Subcutaneous abdominal adipose tissue (tissue), 5 donors: ENCODE measurements around the gene NDUFA3.

Source experiments
- H3K27ac ChIP-seq: one replicate; pipeline ENCODE4 v1.7.0; 2013; ENCODE audit warnings: low read depth, mild to moderate bottlenecking, inconsistent platforms, low read length, moderate library complexity
- H3K27me3 ChIP-seq, 5 donors: one replicate each; pipeline ENCODE4 v1.7.0; 2013; ENCODE audit warnings: low read length in 5 of 5, inconsistent platforms in 1 of 5; ENCODE audit not compliant: control insufficient read depth in 5 of 5, insufficient read depth in 4 of 5
- H3K36me3 ChIP-seq, 5 donors: one replicate each; pipeline ENCODE4 v1.7.0; 2013; ENCODE audit warnings: low read length in 5 of 5; ENCODE audit not compliant: control insufficient read depth in 5 of 5, insufficient read depth in 5 of 5
- H3K4me1 ChIP-seq, 5 donors: one replicate each; pipeline ENCODE4 v1.7.0; 2013; ENCODE audit warnings: low read length in 5 of 5, mild to moderate bottlenecking in 3 of 5, moderate library complexity in 1 of 5; ENCODE audit not compliant: control insufficient read depth in 5 of 5, insufficient read depth in 5 of 5
- H3K4me3 ChIP-seq, 5 donors: one replicate each; pipeline ENCODE4 v1.7.0; 2013; ENCODE audit warnings: low read length in 5 of 5, low read depth in 1 of 5
- H3K9ac ChIP-seq, 5 donors: one replicate each; pipeline ENCODE4 v1.7.0; 2013; ENCODE audit warnings: low read length in 5 of 5, mild to moderate bottlenecking in 4 of 5, moderate library complexity in 3 of 5
- H3K9me3 ChIP-seq, 5 donors: one replicate each; pipeline ENCODE4 v1.7.0; 2013; ENCODE audit warnings: low read length in 5 of 5; ENCODE audit not compliant: control insufficient read depth in 5 of 5
- donor health status: healthy.
- donor health status: healthy.
- donor health status: healthy.
- donor health status: healthy.
- donor health status: healthy.

NDUFA3 gene

DNA sequence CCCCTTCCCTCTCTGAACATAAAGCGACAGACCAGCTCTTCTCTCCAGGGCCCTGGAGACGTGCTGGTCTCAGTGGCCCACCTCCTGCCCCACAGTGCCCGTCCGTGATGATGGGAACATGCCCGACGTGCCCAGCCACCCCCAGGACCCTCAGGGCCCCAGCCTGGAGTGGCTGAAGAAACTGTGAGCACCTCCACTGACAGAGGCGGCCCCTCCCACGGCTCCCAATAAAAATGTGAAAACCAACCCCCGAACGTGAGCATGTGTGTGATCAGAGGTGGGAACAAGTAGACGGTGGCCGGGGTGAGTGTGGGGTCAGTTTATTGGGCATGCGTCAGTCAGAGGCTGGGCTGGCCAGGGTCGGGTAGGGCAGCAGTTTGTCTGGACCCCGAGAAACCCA lies 4.1 kb downstream of the NDUFA3 start:
- Histone ChIP-seq H3K9ac (no peak overlapping the region), H3K4me1 (peaks cover 2 to 16% (median 13%) of the 10 kb centered on the region in 5 donors), H3K36me3 (peaks cover 0 to 58% (median 53%) of the 10 kb centered on the region in 5 donors), H3K27ac (no peak overlapping the region), H3K27me3 (no peaks in the 10 kb centered on the region), H3K9me3 (no peaks in the 10 kb centered on the region), H3K4me3 (no peak overlapping the region)

DNA sequence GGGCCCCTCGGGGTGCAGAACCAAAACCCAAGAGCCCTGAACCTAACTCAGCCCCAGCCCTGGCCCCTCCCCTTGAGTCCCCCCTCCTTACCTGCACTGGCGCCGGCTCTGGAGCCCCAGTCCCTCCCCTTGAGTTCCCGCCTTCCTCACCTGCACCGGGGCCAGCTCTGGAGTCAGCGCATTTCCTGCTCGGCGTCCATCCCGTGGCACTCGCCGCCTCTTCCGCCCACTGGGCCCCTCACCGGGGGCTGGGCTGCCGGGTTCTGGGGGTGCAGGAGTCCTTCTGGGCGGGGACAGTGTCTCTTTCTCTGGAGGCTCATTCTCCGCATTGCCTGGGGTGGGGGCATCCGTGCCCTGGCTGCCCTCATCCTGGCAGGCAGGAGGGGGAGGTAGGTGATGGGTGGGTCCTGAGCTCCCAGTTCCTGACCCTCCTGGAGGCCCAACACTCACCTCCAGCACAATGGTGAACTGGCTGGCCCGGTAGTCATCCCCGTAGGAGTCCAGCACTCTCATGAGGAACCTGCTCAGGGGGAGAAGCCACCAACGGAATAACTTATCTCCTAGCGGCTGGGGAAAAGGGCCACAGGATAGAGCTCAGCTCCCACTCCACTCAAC lies 5.3 kb downstream of the NDUFA3 start:
- Histone ChIP-seq H3K4me3 (no peak overlapping the region), H3K9me3 (no peaks in the 10 kb centered on the region), H3K4me1 (peaks cover 2 to 8% (median 7%) of the 10 kb centered on the region in 5 donors), H3K36me3 (peaks cover 0 to 58% (median 53%) of the 10 kb centered on the region in 5 donors), H3K27me3 (no peaks in the 10 kb centered on the region), H3K27ac (no peak overlapping the region), H3K9ac (no peak overlapping the region)

- Histone ChIP-seq H3K27ac (no peak overlapping the region), H3K4me1 (peaks cover 0 to 3% (median 2%) of the 10 kb centered on the region in 5 donors), H3K9ac (no peak overlapping the region), H3K27me3 (no peaks in the 10 kb centered on the region), H3K36me3 (peaks cover 0 to 63% (median 53%) of the 10 kb centered on the region in 5 donors), H3K4me3 (no peak overlapping the region), H3K9me3 (no peaks in the 10 kb centered on the region)
Observed at GRCh38 chr19:54108496-54108895, 5.8 kb downstream of the NDUFA3 start.

- Histone ChIP-seq H3K9ac (no peak overlapping the region), H3K4me3 (no peak overlapping the region)
Observed at GRCh38 chr19:54109651-54110050, 7.0 kb downstream of the NDUFA3 start.

GRCh38 chr19:54114340-54115108 lies 11.9 kb downstream of the NDUFA3 start:
- peak overlapping the region; percentile 85 for H3K27ac ChIP-seq
- peak overlapping the region; percentile 85 to 99 (median 86) for H3K4me3 ChIP-seq
- H3K27me3 ChIP-seq: no peaks in the 10 kb centered on the region
- H3K36me3 ChIP-seq: peaks cover 3 to 33% (median 26%) of the 10 kb centered on the region in 5 donors
- H3K4me1 ChIP-seq: peaks cover 0 to 28% (median 24%) of the 10 kb centered on the region in 5 donors
- H3K9ac ChIP-seq: peak overlapping the region in 4 of 5 donors; percentile 91 to 98 (median 94)
- no peaks in the 10 kb centered on the region for H3K9me3 ChIP-seq

More at GRCh38 chr19:54109651-54110050, 7.0 kb downstream of the NDUFA3 start:
- peaks cover 0 to 10% (median 8%) of the 10 kb centered on the region in 5 donors for H3K4me1 ChIP-seq
- H3K36me3 ChIP-seq: peaks cover 0 to 63% (median 53%) of the 10 kb centered on the region in 5 donors
- H3K27me3 ChIP-seq: no peaks in the 10 kb centered on the region
- H3K9me3 ChIP-seq: no peaks in the 10 kb centered on the region
- H3K27ac ChIP-seq: no peak overlapping the region

DNA sequence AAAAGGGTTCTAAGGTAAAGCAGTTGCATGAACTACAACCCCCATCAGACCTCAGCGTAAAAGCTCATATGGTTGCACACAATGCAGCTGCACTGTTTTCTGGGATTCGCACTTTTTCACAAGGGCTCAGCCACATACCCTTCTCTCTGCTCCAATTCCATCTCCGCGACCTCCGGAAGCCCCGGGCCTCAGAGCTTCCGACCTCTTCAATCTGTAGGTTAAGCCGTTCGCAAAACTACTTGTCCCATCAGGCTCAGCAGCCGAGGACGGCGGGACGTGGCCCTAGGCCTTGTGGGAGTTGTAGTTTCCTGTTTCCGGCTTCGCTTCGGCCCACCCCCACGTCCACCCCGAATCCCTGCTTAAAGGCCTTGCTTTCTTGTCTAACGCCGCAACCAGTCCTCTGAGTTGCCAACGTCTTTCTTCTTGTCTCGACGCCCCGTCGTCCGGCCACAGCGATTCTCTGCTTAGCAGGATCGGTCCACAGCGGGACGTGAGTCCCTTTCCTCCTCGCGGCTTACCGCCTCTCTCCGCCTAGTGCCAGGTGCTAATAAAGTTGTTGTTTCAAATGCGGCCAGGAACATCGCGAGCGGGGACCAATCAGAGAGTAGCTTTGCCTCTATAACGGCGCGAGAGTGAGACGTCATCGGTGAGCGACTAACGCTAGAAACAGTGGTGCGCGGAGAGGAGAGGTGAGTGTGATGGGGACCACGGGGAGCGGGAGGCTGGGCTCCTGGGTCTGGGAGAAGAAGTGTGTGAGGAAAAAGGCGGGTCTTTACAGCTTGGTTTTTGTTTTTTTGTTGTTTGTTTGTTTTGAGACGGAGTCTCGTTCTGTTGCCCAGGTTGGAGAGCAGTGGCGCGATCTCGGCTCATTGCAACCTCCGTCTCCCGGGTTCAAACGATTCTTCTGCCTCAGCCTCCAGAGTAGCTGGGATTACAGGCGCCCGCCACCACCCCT lies 12.7 kb downstream of the NDUFA3 start, which contains the start of the genes PRPF31 and TFPT:
Gene PRPF31 (plus strand): TSS at position 646 of the 955 bp plus-strand sequence. CDS start 2,525 bp downstream, outside the sequence.
Gene TFPT (minus strand): TSS at position 549 of the 955 bp plus-strand sequence. CDS start 388 bp downstream, at position 161.
- Histone ChIP-seq H3K9ac (peak within 1 kb of the TSS; percentile 21 to 98 (median 94)), H3K27me3 (no peaks in the 10 kb centered on the region), H3K9me3 (no peaks in the 10 kb centered on the region), H3K4me1 (peaks cover 0 to 28% (median 24%) of the 10 kb centered on the region in 5 donors), H3K36me3 (peaks cover 3 to 33% (median 27%) of the 10 kb centered on the region in 5 donors), H3K4me3 (peak within 1 kb of the TSS; percentile 85 to 99 (median 86)), H3K27ac (peak within 1 kb of the TSS; percentile 85)

GRCh38 chr19:54121259-54121658 lies 18.6 kb downstream of the NDUFA3 start:
- peaks cover 0 to 8% (median 8%) of the 10 kb centered on the region in 5 donors for H3K4me1 ChIP-seq
- H3K4me3 ChIP-seq: no peak overlapping the region
- no peaks in the 10 kb centered on the region for H3K9me3 ChIP-seq
- H3K27me3 ChIP-seq: no peaks in the 10 kb centered on the region
- no peak overlapping the region for H3K9ac ChIP-seq
- H3K36me3 ChIP-seq: peaks cover 3 to 80% (median 72%) of the 10 kb centered on the region in 5 donors
- H3K27ac ChIP-seq: no peak overlapping the region

DNA sequence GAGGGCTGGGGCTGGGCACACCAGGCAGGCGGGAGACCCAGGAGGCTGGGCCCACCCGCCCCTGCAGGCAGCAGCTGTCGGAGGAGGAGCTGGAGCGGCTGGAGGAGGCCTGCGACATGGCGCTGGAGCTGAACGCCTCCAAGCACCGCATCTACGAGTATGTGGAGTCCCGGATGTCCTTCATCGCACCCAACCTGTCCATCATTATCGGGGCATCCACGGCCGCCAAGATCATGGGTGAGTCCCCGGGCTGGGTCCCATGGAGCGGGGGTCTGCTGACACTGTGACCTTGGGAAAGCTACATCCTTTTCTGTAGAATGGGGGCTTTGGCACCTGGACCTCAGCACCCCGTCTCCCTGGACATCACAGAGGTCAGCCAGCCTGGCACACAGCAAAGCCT lies 21.0 kb downstream of the NDUFA3 start:
- Histone ChIP-seq H3K27ac (no peak overlapping the region), H3K36me3 (peaks cover 2 to 98% (median 89%) of the 10 kb centered on the region in 5 donors), H3K4me3 (no peak overlapping the region), H3K9ac (no peak overlapping the region), H3K27me3 (no peaks in the 10 kb centered on the region), H3K9me3 (no peaks in the 10 kb centered on the region), H3K4me1 (no peaks in the 10 kb centered on the region)

- Histone ChIP-seq H3K27ac (no peak overlapping the region), H3K9ac (no peak overlapping the region), H3K9me3 (no peaks in the 10 kb centered on the region), H3K36me3 (peaks cover 0 to 99% (median 92%) of the 10 kb centered on the region in 5 donors), H3K27me3 (no peaks in the 10 kb centered on the region), H3K4me1 (no peaks in the 10 kb centered on the region), H3K4me3 (no peak overlapping the region)
Observed at GRCh38 chr19:54124393-54124792, 21.7 kb downstream of the NDUFA3 start.
